Kidney tubule cell (primary cell): Measurements from ENCODE around the gene BCKDHB.
A peak's percentile ranks its signal among the peaks of the same experiment; 100 is the strongest.
"Not testable (repeated sequence)": the region's sequence is repeated elsewhere in the genome, so short reads cannot be mapped to it uniquely, and the experiment has no call there.

Experiments
- DNase-seq: peaks from one replicate; pipeline ENCODE4 v3.0.0-alpha.2; 2018; ENCODE audit warnings: low spot score

The BCKDHB gene

DNA sequence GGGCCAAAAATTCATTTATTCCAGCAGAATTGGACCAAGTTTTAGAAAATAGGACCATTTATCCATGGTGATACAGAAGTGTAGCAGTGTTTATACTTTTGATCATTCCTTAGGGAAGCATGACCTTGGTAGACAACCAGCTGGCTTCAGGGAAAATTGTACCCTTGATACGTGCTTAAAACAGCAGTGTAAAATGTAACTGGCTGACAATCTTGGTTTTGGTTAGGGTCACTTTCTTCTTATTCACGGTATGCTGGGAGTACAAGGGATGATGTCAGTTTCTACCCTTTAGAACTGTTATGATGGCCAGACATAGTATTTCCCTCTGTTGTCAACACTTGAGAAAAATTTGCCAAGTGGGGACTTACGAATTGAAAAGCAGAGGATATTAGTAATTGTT lies 157.1 kb downstream of the BCKDHB start:
- no peak for DNase-seq

DNA sequence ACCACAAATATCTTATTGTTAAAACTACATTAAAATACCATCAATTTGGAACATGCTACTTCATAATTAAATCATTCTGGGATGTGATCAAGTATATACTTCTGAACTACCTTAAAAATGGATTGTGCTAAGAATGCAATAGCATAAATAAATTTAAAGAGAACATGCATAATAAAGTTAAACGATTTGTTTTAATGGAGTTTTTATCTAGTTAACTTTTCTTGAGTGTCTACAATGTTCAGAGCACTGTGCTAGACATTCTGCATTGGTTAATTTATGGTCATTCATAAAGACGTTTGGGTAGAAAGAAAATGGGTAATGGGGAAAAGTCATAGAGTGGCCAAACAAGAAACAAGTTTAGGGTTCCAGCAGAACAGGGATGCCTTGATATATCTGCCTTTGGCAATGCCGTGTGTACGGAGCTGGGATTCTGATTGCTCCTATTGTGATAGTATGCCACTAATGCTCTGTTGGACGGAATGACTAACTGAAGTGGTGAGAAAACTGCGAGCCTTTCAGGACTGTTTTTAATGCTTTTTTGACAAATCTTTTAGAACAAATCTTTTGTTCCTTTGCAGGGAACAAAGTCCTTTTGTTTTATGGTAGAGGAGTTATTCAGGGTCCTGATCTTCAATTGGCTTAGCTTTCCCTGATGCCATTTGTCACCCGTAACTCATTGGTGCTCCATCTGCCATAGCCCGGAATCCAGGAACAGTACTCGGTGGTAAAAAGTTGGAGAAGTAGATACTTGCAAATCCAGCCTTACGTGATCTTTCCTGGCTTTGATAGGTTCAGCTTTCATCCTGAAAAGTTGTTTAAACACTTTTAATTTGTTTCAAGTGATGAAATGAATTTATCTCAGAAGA lies 162.6 kb downstream of the BCKDHB start:
- no peak for DNase-seq

DNA sequence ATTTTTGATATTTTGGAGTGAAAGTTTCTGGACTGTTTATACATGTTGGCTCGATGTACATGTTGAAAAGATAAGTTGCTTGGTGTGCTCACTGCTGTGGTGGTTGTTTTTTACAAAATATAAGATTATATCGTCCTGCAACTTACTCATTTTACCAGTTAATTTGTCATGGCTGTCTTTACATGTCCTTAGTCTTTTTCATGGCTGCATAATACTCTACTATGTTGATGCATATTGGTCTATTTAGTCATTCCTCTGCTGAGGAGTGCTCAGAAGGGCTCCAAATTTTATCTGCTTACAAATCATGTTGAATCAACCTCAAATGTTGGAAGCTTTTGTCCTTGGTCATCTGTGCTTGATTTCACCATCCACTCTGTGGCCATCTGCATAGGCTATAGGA lies 164.6 kb downstream of the BCKDHB start:
- no peak for DNase-seq

DNA sequence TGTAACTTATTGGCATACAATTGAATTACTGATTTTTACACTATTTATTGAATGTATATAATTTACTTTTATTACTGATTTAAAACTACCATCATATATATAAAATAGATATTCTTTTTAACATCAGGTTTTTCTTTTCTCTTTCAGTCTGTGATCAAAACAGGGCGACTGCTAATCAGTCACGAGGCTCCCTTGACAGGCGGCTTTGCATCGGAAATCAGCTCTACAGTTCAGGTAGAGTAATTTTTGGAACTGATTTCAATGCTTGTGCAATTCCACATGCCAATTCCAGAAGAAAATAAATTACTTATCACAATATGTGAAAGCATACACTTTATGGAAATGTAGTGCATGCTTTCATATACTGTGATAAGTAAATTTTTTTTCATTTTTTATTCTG lies 166.5 kb downstream of the BCKDHB start:
- no peak for DNase-seq

DNA sequence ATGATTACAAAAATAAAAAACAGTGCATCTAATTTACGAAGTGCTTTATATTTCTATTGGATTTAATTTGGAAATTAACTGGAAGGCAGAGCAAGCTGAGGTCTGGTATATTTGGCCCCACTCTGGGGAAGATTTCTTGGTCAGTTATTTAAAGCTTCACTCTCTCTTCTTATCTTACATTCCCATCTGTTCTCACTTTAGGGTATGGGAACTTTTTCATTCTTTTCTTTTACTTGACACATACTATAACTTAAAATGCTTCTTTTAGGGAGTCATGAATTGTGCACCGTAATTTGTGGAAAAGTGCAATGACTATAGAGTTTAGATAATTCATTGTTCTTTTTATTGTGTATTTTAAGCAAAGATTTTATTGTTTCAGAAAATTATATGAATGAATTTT lies 170.4 kb downstream of the BCKDHB start:
- DNase-seq = no peak

DNA sequence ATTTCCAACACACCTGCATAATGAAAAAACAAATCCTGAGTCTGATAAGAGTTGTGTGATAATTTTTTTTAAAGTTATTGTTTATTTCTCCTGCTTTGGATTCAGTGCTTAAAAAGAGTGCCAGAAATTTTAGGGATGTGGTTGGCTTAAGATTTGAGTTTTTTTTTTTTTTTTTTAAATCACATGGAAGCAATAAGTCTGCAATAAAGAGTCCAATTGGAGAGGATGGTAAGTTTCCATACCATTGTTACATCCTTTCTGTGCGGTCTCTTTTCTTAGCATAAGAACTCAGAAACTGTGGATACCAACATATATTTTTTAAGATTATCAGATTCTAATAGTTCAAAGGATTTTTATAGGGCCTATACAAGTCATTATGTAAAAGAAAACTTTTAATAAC lies 171.0 kb downstream of the BCKDHB start:
- no peak for DNase-seq

DNA sequence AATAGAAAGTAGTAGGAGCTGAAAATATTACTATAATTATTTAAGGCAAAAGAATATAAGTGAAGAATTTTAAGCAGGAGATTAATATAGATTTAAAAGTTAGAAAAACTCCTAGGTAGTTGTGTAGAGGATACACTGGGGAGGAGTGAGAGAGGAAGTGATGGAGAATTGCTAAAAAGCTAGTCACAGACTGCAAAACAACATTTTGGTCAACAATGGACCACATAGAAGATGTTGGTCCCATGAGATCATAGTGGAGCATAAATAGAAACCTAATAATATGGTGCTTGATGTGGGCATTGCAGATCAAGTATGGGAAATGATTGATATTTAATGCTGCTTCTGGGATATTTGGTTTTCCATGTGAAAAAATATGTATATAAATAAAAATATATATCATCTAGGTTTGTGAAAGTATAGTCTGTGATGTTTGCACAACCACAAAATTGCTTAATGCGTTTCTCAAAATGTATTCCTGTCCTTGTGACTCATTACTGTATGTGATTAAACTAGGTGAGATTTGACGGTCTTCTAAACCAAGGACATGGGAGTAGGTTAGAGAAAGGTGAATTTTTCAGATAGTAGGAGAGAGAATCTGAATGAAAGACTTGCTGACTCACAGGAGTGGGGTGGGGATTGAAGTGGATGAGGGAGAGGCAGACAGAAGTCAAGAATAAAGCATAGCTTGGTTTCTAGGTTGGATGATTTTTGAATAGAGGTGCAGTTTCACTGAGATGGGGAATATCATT lies 174.0 kb downstream of the BCKDHB start:
- peak; percentile 22 for DNase-seq

DNA sequence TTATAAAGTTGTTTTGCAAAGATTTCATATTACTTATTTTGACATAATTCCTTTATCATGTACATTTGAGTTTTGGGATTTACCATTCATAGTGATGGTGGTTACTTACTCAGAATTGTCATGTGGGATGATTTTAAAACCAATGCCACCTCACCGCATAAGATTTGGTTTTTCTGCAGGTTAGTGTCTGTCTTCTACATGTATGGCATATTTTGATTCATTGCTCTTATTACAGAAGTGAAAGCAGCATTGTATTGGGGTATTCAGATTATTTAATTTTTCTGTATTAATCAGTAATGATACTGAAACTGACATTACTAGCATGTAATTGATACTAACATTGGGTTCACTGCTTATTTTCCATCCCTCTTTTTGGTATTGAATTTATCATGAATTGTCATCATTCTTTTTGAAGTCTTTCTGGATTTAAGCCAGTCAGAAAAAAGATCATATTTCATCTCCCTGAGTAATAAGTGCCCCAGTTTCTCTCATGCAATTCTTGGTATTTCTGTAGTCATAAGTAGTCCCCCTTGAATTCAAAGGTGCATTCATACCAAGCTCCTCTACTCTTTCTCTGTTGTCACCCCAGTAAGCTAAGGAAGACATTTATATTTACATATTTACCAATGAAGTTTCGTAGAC lies 176.6 kb downstream of the BCKDHB start:
- no peak for DNase-seq

DNA sequence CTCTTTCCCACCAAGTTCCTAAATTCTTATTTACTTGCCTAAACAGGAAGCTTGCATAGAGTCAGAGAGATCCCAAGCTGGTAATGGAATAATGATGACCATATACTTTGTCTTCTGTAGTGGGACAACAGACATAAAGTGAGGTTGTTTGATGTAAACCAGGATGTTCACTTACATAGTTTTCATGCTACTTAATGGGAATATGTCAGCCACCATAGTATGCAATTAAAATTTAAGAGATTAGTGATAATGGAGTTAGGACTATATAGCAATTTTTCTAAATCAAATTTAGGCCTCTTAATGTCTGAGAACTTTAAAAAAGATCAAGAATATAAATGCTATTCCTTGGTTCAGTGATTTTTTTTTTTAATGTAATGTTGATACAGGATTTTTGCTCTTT lies 180.6 kb downstream of the BCKDHB start:
- DNase-seq = no peak

DNA sequence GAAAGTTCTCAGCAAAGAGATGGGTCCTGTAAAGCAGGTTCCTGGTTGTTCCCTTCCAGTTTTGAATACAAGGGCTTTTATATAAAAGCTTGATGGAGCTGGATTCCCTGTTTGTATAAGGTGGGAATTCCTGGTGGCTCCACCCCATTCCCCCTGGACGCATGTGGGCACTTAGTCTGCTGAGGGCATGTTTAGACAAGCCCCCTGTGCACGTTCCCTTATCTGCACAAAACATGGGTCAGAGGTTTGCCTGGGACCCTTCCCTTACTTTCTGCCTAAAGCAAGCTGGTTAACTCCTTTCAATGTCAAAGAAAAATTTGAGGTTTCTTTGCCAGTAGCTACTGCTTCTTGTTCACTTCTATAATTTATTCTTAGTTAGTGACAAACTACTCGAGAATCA lies 181.1 kb downstream of the BCKDHB start:
- DNase-seq = no peak

DNA sequence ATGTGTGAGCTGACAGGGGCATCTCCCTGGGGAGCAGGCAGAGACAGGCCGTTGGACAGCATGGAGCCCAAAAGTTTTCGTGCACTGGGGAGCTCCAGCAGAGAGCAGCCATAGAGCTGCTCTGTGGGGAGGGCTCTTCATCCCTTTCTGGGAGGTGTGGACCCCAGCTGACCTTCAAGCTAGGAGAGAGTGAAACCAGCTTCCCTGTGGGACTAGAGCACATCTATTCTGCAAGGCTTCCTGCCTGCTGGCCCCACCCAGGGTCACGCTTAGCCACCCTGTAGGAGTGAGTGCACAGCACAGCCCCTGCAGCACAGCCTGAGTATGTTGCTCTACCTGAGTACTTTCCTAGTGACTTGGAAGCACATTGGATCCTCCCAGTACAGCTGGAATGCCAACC lies 183.3 kb downstream of the BCKDHB start:
- no peak for DNase-seq

DNA sequence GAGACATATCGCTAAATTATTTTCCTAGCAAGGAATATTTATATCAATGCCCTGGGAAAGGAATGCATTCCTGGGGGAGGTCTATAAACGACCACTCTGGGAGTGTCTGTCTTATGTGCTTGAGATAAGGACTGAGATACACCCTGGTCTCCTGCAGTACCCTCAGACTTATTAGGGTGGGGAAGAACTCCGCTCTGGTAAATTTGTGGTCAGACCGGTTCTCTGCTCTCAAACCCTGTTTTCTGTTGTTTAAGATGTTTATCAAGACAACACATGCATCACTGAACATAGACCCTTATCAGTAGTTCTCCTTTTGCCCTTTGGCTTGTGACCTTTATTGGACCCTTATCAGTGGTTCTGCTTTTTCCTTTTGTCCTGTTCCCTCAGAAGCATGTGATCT lies 188.1 kb downstream of the BCKDHB start:
- not testable (repeated sequence) for DNase-seq

DNA sequence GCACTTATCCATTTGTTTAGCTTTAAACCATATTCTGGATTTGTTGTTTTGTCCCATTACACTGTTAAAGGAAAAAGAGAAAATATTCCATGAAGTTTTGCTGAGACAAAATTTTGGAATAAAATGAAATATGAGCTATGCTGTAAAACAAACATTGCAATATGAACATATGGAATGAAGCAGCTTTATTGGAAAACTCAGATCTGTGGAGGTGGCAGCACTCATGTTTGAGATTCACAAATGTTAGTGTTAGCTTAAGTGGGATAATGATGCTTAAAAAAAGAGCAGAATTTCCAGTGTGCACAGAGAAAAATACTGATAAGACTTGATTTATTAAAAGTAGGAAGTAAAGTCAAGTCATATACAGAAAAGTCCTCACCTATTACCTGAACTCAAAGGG lies 196.2 kb downstream of the BCKDHB start:
- no peak for DNase-seq

DNA sequence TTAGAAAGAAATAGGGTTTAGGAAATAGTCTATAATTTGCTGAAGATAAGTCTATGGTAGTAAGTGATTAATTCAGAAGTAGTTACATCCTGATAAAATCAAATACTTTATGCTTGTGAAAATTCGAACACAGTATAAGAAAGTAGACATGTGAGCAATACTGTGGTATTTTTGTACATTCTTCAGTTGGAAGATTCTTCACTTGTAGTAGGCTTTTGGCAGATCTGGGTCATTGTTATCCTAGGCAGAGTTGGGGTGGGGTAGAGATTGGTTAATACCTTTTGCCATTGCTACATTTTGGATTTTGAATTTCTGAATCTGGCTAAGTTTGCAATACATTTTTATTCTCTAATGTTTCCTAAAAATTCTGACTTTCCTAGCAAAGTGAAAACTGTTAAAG lies 197.5 kb downstream of the BCKDHB start:
- DNase-seq = no peak

DNA sequence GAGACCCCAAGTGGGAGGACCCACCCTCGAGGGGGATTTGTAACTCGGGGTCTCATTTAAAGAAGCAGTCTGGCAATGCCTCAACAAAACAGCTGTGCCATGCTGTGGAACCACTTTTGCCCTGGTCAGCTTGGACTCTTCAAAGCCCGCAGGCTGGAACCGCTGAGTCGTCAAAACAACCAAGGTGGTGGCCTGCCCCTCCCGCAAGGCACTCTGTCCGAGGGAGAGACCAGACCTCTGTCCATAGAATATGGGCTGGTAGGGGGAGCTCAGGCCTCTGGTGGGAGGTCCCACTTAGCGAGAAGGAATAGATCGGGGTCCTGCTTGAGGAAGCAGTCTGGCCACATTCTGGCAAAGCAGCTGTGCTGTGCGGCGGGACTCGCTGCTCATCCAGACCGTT lies 208.1 kb downstream of the BCKDHB start:
- no peak for DNase-seq

DNA sequence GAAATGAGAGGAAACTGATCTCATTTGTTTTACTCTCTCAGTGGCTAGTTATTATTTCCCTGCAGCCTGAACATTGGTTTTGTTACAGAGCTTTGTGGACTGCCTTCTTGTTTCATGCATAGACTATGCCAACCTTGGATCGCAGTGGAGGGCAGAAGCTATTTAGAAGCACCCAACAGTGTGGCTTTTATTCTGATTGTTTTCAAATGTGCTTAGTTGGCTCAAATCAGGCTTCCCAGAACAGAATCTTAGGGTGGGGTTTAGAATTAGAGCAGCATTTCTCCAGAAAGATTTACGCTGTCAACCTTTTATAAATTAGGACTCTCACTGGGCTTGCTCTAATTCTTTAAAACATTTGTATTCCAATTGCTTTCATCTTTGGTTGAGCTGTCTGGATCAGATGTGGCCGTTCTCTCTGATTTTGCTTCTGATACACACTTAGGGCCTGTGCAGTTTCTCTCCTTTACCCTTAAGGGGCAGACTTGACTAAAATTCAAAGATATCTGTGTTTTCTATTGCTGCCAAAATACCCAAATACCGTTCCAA lies 210.3 kb downstream of the BCKDHB start:
- no peak for DNase-seq

DNA sequence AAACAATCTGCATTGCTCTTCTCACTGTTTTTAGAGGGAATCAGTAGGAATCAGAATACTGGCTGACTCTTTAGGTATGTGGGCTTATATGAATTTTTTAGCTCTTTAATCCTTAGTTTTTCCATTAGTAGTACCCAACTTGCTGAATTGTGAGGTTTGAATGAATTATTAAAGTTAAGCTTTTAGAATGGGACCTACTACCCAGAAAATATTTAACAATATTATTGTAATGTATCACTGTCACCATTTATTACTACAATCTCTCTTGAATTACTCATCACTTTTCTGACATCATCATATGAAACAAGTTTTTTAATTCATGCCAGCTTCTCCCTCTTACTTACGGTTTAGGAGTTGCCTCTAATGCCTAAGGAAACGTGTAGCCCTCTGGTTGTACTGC lies 212.7 kb downstream of the BCKDHB start:
- no peak for DNase-seq

DNA sequence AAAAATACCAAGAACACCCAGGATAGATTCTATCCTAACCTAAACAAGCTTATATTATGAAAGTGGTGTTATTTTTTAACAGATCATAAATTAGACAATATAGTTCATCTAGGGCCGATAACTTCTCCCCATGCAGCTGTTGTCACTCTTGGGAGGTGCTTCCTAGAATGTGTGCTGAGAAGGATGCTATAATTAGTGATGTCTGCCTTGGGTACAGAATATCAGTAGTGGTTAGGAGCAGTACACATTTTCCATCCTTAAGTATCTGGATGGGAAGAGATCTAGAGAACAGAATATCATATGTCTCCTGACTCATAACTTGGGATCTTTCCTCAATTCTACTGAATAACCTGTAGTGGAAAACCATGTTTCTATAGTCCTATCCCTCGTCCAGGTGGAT lies 214.5 kb downstream of the BCKDHB start:
- DNase-seq = no peak

DNA sequence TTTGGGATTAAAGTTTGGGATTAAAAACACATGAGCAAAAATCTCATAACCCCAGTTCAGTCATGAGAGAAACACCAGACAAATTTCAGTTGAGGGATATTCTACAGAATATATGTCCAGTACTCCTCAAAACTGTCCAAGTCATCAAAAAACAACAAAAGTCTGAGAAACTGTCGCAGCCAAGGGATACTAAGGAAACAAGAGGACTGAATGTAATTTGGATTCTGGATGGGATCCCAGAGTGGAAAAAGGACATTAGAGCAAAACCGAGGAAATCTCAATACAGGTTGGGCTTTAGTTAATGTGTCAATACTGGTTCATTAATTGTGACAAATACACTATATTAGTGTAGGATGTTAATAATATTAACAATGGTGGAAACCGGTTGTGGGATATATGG lies 219.3 kb downstream of the BCKDHB start:
- DNase-seq = no peak

DNA sequence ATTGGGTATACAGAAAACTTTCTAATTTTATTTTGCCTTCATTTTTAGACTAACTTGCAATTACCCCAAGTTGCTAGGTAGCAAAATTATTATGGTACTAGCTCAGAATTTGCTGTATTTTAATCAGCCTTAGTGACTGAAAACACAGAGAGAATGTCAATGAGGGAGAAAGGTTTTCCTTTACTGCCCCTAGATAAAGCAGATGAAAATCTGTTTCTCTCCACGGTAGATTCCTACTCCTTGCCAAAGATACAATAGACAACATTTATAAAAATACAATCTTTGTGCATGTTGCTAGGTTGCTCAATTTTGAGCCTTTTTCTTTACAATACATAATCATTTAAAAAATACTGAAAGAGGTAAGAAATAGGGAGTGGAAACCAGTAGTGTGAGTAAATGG lies 222.2 kb downstream of the BCKDHB start:
- no peak for DNase-seq

DNA sequence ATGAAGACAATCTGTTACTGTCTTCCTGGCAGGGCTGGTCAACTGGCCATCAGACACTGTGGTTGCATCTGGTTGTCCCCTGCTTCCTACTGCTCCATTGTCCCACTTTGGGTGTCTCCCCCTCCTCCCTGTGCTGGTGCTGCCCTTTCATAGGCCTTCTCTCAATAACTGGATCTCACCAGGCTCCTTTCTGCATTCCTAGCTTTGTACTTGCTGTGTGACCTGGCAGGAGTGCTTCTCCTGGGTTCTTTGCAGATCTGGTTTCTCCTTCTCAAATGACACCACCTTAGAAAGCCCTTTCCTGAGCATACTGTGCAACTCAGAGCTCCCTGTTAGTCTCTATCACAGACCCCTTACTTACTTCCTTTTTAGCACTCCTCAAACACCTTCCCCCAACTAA lies 223.0 kb downstream of the BCKDHB start:
- no peak for DNase-seq

DNA sequence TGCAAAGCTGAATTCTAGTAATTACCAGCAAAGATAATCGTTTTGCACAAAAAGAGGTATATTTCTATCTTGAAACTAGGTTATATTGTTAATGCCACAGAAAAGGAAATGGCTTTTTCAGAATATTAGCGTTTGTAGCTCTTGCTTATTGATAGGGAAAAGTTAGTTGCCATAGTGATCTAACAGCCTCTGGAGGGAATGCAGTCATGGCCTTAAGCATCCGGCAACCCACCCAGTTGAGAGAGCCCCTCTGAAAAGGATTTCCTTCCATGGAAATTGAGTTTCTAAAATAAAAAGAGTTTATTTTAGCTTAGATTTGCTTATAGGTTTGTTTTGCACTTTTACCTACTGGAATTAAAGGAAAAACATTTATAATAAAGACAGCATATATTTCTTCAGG lies 224.5 kb downstream of the BCKDHB start:
- DNase-seq = no peak

DNA sequence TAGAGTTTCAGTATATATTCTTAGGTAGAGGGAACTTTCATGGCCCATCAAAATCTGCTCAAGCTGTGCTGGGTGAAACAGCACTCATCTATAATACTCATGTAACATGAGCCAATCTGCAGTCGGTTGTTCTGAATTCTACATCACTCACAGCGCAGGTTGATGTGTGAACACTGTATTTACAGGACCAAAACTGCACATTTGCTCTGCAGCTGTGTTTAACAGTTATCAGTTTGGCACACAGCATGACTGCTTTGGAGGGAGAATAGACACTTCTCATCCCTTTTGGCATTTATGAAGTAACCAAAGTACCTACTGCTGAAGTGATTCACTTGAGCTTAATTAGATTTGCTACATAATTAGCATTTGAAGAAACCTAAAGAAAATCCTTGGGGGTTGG lies 225.1 kb downstream of the BCKDHB start:
- no peak for DNase-seq
